Mucosa of descending colon (tissue), 3 donors: Measurements from ENCODE around the gene ARHGEF39. TPM values are rescaled to one million over a fixed set of nuclear protein-coding genes. Genes with fewer than 3 reads are reported as not detected.

Experiments
- ATAC-seq: fragments of 200-7000 bp; cut with Tn5 transposase; one replicate; pipeline ENCODE4 v1.9.1; 2020; ENCODE audit warnings: mild to moderate bottlenecking, moderate library complexity
- DNase-seq, 3 donors: peaks; one replicate each; pipeline ENCODE4 v3.0.0-alpha.2; 2020
- H3K36me3 ChIP-seq: fragments of 200-600 bp; one replicate; pipeline ENCODE4 v1.8.0; 2021; ENCODE audit warnings: low read depth, mild to moderate bottlenecking
- H3K4me1 ChIP-seq: fragments of 200-600 bp; one replicate; pipeline ENCODE4 v1.8.0; 2021; ENCODE audit warnings: low read depth, mild to moderate bottlenecking
- H3K4me3 ChIP-seq: fragments of 200-600 bp; one replicate; pipeline ENCODE4 v1.8.0; 2021; ENCODE audit warnings: mild to moderate bottlenecking
- H3K9me3 ChIP-seq: fragments of 200-600 bp; one replicate; pipeline ENCODE4 v1.8.0; 2021; ENCODE audit warnings: mild to moderate bottlenecking
- CTCF ChIP-seq: fragments of 200-600 bp; IDR thresholded peaks from one replicate; pipeline ENCODE4 v1.8.0; 2022; ENCODE audit warnings: antibody characterized with exemption, mild to moderate bottlenecking
- intact Hi-C, 2 donors: fragments of 100-400 bp; cut with DNase I in 1 of 2; cut with micrococcal nuclease in 1 of 2; formaldehyde crosslinking; loops; one replicate each; pipeline versions ENCODE4 v1.11.0 to v1.11.1; 2022; cut with DNase I, micrococcal nuclease
- total RNA-seq, 3 donors: library from RNA; stranded (reverse); fragmentation: NEBNext Ultra II Directional in 2 of 3; extraction: Animal tissue kit (Norgen Biotek cat#: 25700) in 2 of 3; gene quantifications; one replicate each; pipeline versions ENCODE4 v1.2.1 to v1.2.4, GENCODE V29; 2021 to 2023
- donor health status: DM: no; HTN: no; CAD: no; lungs with moderate emphysema.
- donor health status: DM: no; HTN: no; CAD: no.
- donor health status: DM: no; HTN: yes; CAD: no.

The ARHGEF39 gene
- total RNA-seq, 3 donors from 2014 or later: 2.6 to 10.3 (median 6.4) TPM

GRCh38 chr9:35636135-35636876, 28.7 kb downstream of the ARHGEF39 start:
- intact Hi-C loops: no loop called here
- no peaks in the 10 kb centered on the region for H3K4me1 ChIP-seq
- no peak for TF ChIP-seq CTCF
- no peak overlapping the region for H3K4me3 ChIP-seq
- H3K36me3 ChIP-seq: no peaks in the 10 kb centered on the region
- ATAC-seq (peak; percentile 46), DNase-seq (no peak)
- no peaks in the 10 kb centered on the region for H3K9me3 ChIP-seq

GRCh38 chr9:35635730-35636129, 29.3 kb downstream of the ARHGEF39 start:
- DNase-seq (no peak), ATAC-seq (no peak)
- Histone ChIP-seq H3K36me3 (no peaks in the 10 kb centered on the region), H3K9me3 (no peaks in the 10 kb centered on the region), H3K4me1 (no peaks in the 10 kb centered on the region), H3K4me3 (no peak overlapping the region)
- TF ChIP-seq CTCF: no peak
- intact Hi-C loops: no loop called here

GRCh38 chr9:35629597-35629996, 35.4 kb downstream of the ARHGEF39 start:
- intact Hi-C loops: no loop called here
- DNase-seq (no peak), ATAC-seq (no peak)
- no peaks in the 10 kb centered on the region for H3K9me3 ChIP-seq
- no peaks in the 10 kb centered on the region for H3K36me3 ChIP-seq
- TF ChIP-seq CTCF: no peak
- no peaks in the 10 kb centered on the region for H3K4me1 ChIP-seq
- H3K4me3 ChIP-seq: no peak overlapping the region

GRCh38 chr9:35628389-35628991, 36.5 kb downstream of the ARHGEF39 start:
- intact Hi-C loops: no loop called here
- H3K4me3 ChIP-seq: no peak overlapping the region
- no peaks in the 10 kb centered on the region for H3K9me3 ChIP-seq
- ATAC-seq: no peak
- TF ChIP-seq CTCF: no peak
- no peaks in the 10 kb centered on the region for H3K36me3 ChIP-seq
- H3K4me1 ChIP-seq: no peaks in the 10 kb centered on the region
- DNase-seq: no peak

- intact Hi-C loops: no loop called here
- DNase-seq (no peak), ATAC-seq (no peak)
- no peaks in the 10 kb centered on the region for H3K36me3 ChIP-seq
- H3K4me1 ChIP-seq: no peaks in the 10 kb centered on the region
- H3K9me3 ChIP-seq: no peaks in the 10 kb centered on the region
- no peak for TF ChIP-seq CTCF
- no peak overlapping the region for H3K4me3 ChIP-seq
Measured at GRCh38 chr9:35627575-35627974, 37.4 kb downstream of the ARHGEF39 start.
